Tibial nerve (tissue), 3 donors: ENCODE measurements around the gene ASCC2.

Experiments used
- CTCF ChIP-seq, 5 experiments: fragments of 200-600 bp in 3 of 5; fragments of 450-650 bp in 2 of 5; sonication (generic) in 3 of 5; IDR thresholded peaks; one replicate each; pipeline ENCODE4 v1.5.1; 2016 to 2019; ENCODE audit warnings: antibody characterized with exemption in 5 of 5, mild to moderate bottlenecking in 3 of 5, moderate library complexity in 2 of 5
- POLR2A ChIP-seq, 2 donors: fragments of 450-650 bp; IDR thresholded peaks; one replicate each; pipeline ENCODE4 v1.6.1; 2017; ENCODE audit warnings: antibody characterized with exemption in 2 of 2, mild to moderate bottlenecking in 2 of 2, moderate library complexity in 2 of 2

- TF ChIP-seq POLR2A (IDR thresholded peaks at IDR 0.05) (no peak), CTCF (IDR thresholded peaks at IDR 0.05) (no peak)
These were observed 81.7 kb downstream of the ASCC2 start for GRCh38 chr22:29756341-29756740.
